Activated T-cell treated with anti-CD3 and anti-CD28 coated beads, Interleukin-2, amount 50 U/mL, for 4 hours (primary cell): Measurements from ENCODE around the gene RFPL4AL1. TPM values are rescaled to one million over a fixed set of nuclear protein-coding genes. Genes with fewer than 3 reads are reported as not detected.
A peak's percentile ranks its signal among the peaks of the same experiment; 100 is the strongest.

Experiments
- ATAC-seq, 2 donors: fragments of 200-7000 bp; cut with Tn5 transposase; one replicate each; pipeline ENCODE4 v1.10.0; 2021
- DNase-seq: peaks from one replicate; pipeline ENCODE4 v3.0.0-alpha.2; 2020
- H3K27me3 Mint-ChIP-seq: one replicate; pipeline ENCODE4 v1.8.0; 2021; ENCODE audit warnings: low read depth, mixed read lengths
- H3K36me3 Mint-ChIP-seq: one replicate; pipeline ENCODE4 v1.8.0; 2022; ENCODE audit warnings: mixed read lengths; ENCODE audit not compliant: insufficient read depth
- H3K4me1 Mint-ChIP-seq: one replicate; pipeline ENCODE4 v1.8.0; 2021; ENCODE audit warnings: low read depth, mixed read lengths
- H3K4me3 Mint-ChIP-seq: one replicate; pipeline ENCODE4 v1.8.0; 2021; ENCODE audit warnings: mild to moderate bottlenecking, moderate library complexity, mixed read lengths
- H3K9me3 Mint-ChIP-seq: one replicate; pipeline ENCODE4 v1.8.0; 2021; ENCODE audit warnings: mixed read lengths
- total RNA-seq, 3 donors: library from RNA; stranded (reverse); gene quantifications; one replicate each; pipeline ENCODE4 v1.2.1, GENCODE V29; 2021

Gene RFPL4AL1
- total RNA-seq, 3 donors from 2014 or later = not detected

DNA sequence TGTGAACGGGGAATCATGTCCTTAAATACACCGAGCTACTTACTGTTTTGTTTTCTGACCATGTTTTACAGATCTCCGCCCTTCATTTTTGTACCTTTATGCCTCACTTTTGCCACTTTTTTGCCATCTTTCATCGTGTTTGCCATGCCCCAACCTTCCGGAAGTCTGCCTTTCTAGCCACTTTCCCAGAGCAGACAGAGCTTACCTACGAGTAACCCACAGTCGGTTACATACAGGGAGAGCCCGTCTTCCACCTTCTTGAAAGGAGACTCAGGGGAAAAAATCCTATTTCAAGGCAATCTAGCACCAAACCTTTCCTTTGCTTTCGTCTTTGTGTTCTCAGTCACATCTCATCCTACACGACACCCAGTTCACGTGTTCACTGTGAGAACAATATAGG lies 26.1 kb downstream of the RFPL4AL1 start:
- peaks cover 9% of the 10 kb centered on the region for H3K27me3 Mint-ChIP-seq
- no peak for DNase-seq
- no peak overlapping the region for H3K4me3 Mint-ChIP-seq
- ATAC-seq = no peak
- peaks cover 6% of the 10 kb centered on the region for H3K9me3 Mint-ChIP-seq
- H3K4me1 Mint-ChIP-seq = no peaks in the 10 kb centered on the region
- H3K36me3 Mint-ChIP-seq = no peaks in the 10 kb centered on the region

DNA sequence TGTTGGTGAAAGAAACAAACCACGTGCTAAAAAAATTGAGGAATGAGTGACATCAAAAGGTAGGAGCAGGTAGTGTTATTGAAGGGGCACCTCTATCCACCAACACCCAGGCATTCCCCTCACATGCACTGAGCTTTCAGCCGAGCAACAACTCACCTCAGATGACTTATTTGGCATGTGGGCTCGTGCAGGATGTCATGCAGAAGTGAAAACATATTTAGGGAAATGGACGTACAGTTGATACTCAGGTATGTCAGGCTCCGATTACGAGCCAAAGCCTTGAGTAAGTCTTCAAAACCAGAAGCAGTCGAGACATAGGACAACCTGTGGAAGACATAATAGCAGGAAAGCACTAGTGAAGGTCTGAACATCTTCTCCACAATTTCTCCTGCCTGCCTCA lies 32.5 kb downstream of the RFPL4AL1 start:
- DNase-seq (no peak), ATAC-seq (no peak)
- Mint-ChIP-seq H3K4me3 (no peak overlapping the region), H3K9me3 (peaks cover 14% of the 10 kb centered on the region), H3K4me1 (no peaks in the 10 kb centered on the region), H3K27me3 (peaks cover 13% of the 10 kb centered on the region), H3K36me3 (no peaks in the 10 kb centered on the region)

DNA sequence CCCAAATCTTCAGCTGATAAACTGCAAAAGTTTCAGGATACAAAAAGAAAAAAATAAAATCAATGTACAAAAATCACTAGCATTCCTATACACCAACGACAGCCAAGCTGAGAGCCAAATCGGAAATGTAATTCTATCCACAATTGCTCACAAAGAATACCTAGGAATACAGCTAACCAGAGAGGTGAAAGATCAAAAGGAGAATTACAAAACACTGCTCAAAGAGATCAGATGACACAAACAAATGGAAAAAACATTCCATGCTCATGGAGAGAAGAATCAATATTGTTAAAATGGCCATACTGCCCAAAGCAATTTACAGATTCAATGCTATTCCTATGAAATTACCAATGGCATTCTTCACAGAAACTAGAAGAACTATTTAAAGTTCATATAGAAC lies 33.4 kb downstream of the RFPL4AL1 start:
- H3K9me3 Mint-ChIP-seq = peaks cover 21% of the 10 kb centered on the region
- peaks cover 12% of the 10 kb centered on the region for H3K27me3 Mint-ChIP-seq
- no peak overlapping the region for H3K4me3 Mint-ChIP-seq
- H3K36me3 Mint-ChIP-seq = no peaks in the 10 kb centered on the region
- H3K4me1 Mint-ChIP-seq = no peaks in the 10 kb centered on the region
- no peak for ATAC-seq
- DNase-seq = no peak

DNA sequence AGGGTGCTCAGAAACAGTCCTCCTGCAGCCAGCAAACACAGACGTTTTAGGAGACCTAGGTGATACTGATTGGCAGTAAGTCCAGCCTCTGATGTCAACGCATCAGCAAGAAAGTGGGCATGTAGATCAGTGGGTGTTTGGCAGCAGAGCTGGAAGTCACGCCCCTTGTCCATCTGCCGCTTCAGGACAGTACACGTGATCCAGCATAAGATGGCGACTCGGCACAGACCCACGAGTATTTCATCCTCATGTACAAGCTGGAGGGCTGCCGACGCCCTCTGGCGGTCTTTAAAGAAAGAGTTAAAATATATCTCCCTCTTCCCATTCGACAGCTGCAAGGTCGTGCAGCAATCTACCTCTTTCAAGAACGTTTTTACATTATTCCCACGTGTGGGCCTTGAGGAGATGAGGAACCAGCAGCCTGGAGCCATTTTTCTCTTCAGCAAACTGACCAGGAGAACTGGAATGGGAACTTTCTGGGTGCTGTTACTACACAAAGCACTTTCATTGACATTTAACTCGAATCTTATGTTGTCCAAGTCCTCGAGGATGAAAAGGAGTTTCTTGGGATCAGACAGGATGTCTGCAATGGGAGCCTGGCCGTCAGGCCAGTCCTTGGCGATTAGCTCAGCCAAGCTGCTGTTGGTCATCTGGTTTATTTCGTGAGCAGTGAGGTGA lies 40.6 kb downstream of the RFPL4AL1 start:
- Mint-ChIP-seq H3K27me3 (peaks cover 12% of the 10 kb centered on the region), H3K9me3 (peaks cover 13% of the 10 kb centered on the region), H3K4me3 (no peak overlapping the region), H3K36me3 (no peaks in the 10 kb centered on the region), H3K4me1 (peaks cover 1% of the 10 kb centered on the region)
- no peak for DNase-seq
- ATAC-seq = peak; percentile 54 to 87

DNA sequence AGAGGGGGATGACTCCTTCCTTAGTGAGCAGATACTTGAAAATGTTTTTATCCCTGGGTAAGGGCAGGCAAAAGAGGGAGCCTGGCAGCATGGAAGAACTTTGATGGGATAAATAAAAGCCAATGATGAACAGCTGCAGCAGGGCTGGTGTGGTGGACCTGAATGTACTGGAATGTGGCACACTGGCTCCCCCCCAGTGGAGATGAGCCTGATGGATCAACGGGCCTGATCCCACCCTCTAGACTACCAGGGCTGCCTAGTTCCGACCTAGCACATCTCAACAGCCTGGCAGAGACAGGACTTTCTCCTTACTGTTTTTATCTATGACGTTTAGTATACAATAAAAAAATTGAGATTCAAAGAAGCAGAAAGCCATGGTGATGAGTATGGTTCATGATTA lies 42.4 kb downstream of the RFPL4AL1 start:
- Mint-ChIP-seq H3K27me3 (peaks cover 12% of the 10 kb centered on the region), H3K9me3 (peaks cover 13% of the 10 kb centered on the region), H3K4me3 (no peak overlapping the region), H3K36me3 (no peaks in the 10 kb centered on the region), H3K4me1 (peaks cover 1% of the 10 kb centered on the region)
- DNase-seq (no peak), ATAC-seq (no peak)

DNA sequence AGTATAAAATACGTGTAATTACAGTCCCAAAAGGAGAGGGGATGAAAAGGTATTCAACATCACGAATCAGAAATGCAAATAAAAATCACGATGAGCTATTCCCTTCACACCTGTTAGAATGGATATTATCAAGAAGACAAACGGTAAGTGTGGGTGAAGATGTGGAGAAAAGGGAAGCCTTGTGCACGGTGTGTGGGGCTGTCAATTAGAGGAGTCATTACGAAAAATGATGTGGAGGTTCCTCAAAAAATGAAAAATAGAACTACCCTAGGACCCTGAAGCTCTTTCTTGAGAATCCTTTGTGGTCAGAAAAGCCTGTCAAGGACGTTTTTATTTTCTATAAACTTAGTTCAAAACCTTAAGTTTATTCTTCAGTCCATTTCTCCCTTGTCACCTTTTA lies 43.5 kb downstream of the RFPL4AL1 start:
- Mint-ChIP-seq H3K36me3 (no peaks in the 10 kb centered on the region), H3K27me3 (peaks cover 14% of the 10 kb centered on the region), H3K4me1 (peaks cover 1% of the 10 kb centered on the region), H3K4me3 (no peak overlapping the region), H3K9me3 (peaks cover 4% of the 10 kb centered on the region)
- no peak for DNase-seq
- ATAC-seq = no peak

DNA sequence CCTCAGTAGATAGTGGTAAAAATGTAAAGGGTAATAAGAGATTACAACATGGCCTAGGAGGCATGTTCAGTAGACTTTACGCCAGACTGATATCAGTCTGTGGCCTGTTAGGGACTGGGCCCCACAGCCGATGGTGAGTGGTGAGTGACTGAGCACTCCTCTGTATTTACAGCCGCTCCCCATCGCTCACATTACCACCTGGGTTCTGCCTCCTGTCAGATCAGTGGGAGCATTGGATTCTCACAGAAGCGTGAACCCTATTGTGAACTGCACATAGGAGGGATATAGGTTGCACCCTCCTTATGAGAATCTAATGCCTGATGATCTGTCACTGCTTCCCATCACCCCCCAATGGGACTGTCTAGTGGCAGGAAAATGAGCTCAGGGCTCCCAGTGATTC lies 45.0 kb downstream of the RFPL4AL1 start:
- no peak for DNase-seq
- H3K27me3 Mint-ChIP-seq = peaks cover 14% of the 10 kb centered on the region
- no peak overlapping the region for H3K4me3 Mint-ChIP-seq
- no peaks in the 10 kb centered on the region for H3K36me3 Mint-ChIP-seq
- peaks cover 1% of the 10 kb centered on the region for H3K4me1 Mint-ChIP-seq
- ATAC-seq = no peak
- peaks cover under 1% of the 10 kb centered on the region for H3K9me3 Mint-ChIP-seq

DNA sequence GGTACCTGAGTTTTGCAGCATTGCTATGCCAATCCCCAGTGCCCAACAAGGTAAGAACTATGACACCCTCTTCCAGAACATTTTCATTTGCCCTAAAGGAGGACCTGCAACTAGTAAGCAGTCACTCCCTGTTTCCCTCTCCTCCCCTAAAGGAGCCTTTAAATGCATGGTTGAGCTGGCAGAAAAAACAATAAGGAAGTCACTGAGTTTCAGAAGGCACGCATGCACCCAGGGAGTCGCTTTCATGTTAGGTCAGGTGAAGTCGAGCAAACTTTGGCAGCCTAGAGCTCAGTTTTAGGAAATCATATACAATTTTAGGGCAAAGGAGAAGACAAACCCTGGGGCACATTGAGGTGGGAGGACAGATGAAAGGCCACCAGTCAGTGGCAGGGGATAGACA lies 51.1 kb downstream of the RFPL4AL1 start:
- DNase-seq = no peak
- H3K4me1 Mint-ChIP-seq = no peaks in the 10 kb centered on the region

More for the DNA sequence above, 51.1 kb downstream of the RFPL4AL1 start:
- ATAC-seq = no peak
- peaks cover 8% of the 10 kb centered on the region for H3K27me3 Mint-ChIP-seq
- H3K4me3 Mint-ChIP-seq = no peak overlapping the region
- H3K9me3 Mint-ChIP-seq = no peaks in the 10 kb centered on the region
- H3K36me3 Mint-ChIP-seq = no peaks in the 10 kb centered on the region

Other genes with a start within 250 kb of the RFPL4AL1 start
- not detected for gene SBK2, start 232.0 kb upstream of the RFPL4AL1 start, total RNA-seq
- gene SBK3, start 223.6 kb upstream of the RFPL4AL1 start, total RNA-seq = not detected
- gene ZNF579, start 188.3 kb upstream of the RFPL4AL1 start, total RNA-seq = 10 to 100 TPM; 10.1 to 12.2 (median 11.0) TPM
- gene FIZ1, start 169.6 kb upstream of the RFPL4AL1 start, total RNA-seq = 10 to 100 TPM; 31.4 to 35.5 (median 34.4) TPM
- gene ZNF524, start 168.8 kb upstream of the RFPL4AL1 start, total RNA-seq = 10 to 100 TPM; 12.5 to 12.6 (median 12.6) TPM
- 10 to 100 TPM; 14.5 to 15.9 (median 15.4) TPM for gene ZNF865, start 163.5 kb upstream of the RFPL4AL1 start, total RNA-seq
- gene ZNF784, start 144.6 kb upstream of the RFPL4AL1 start, total RNA-seq = 1 to 10 TPM; 3.3 to 3.4 (median 3.4) TPM
- 10 to 100 TPM; 27.1 to 31.5 (median 28.5) TPM for gene ZNF580, start 128.1 kb upstream of the RFPL4AL1 start, total RNA-seq
- gene ZNF581, start 125.5 kb upstream of the RFPL4AL1 start, total RNA-seq = 10 to 100 TPM; 46.2 to 54.1 (median 52.7) TPM
- gene CCDC106, start 120.9 kb upstream of the RFPL4AL1 start, total RNA-seq = 1 to 10 TPM; 3.9 to 7.8 (median 4.8) TPM
- gene U2AF2, start 114.1 kb upstream of the RFPL4AL1 start, total RNA-seq = 100 to 1,000 TPM; 467 to 532 (median 476) TPM
- 10 to 100 TPM; 55.0 to 61.4 (median 55.2) TPM for gene EPN1, start 93.9 kb upstream of the RFPL4AL1 start, total RNA-seq
- not detected for gene NLRP9, start 30.7 kb upstream of the RFPL4AL1 start, total RNA-seq
- gene RFPL4A, start 10.0 kb upstream of the RFPL4AL1 start, total RNA-seq = not detected
- gene NLRP11, start 62.9 kb downstream of the RFPL4AL1 start, total RNA-seq = under 1 TPM; 0.14 to 0.18 (median 0.18) TPM
- not detected for gene NLRP4, start 67.4 kb downstream of the RFPL4AL1 start, total RNA-seq
- gene NLRP13, start 163.2 kb downstream of the RFPL4AL1 start, total RNA-seq = not detected
- gene NLRP8, start 178.7 kb downstream of the RFPL4AL1 start, total RNA-seq = not detected
- not detected for gene NLRP5, start 217.7 kb downstream of the RFPL4AL1 start, total RNA-seq